Hematopoietic multipotent progenitor cell treated with erythropoietin and hydrocortisone succinate and interleukin-3 and kit ligand, for 4 days (in vitro differentiated cells): Measurements from ENCODE around the gene PGAP3.
"Not testable (repeated sequence)": the region's sequence is repeated elsewhere in the genome, so short reads cannot be mapped to it uniquely, and the experiment has no call there.

Experiments
- DNase-seq: peaks from one replicate; pipeline ENCODE4 v3.0.0-alpha.2; 2015

Gene PGAP3, protein sequence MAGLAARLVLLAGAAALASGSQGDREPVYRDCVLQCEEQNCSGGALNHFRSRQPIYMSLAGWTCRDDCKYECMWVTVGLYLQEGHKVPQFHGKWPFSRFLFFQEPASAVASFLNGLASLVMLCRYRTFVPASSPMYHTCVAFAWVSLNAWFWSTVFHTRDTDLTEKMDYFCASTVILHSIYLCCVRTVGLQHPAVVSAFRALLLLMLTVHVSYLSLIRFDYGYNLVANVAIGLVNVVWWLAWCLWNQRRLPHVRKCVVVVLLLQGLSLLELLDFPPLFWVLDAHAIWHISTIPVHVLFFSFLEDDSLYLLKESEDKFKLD

DNA sequence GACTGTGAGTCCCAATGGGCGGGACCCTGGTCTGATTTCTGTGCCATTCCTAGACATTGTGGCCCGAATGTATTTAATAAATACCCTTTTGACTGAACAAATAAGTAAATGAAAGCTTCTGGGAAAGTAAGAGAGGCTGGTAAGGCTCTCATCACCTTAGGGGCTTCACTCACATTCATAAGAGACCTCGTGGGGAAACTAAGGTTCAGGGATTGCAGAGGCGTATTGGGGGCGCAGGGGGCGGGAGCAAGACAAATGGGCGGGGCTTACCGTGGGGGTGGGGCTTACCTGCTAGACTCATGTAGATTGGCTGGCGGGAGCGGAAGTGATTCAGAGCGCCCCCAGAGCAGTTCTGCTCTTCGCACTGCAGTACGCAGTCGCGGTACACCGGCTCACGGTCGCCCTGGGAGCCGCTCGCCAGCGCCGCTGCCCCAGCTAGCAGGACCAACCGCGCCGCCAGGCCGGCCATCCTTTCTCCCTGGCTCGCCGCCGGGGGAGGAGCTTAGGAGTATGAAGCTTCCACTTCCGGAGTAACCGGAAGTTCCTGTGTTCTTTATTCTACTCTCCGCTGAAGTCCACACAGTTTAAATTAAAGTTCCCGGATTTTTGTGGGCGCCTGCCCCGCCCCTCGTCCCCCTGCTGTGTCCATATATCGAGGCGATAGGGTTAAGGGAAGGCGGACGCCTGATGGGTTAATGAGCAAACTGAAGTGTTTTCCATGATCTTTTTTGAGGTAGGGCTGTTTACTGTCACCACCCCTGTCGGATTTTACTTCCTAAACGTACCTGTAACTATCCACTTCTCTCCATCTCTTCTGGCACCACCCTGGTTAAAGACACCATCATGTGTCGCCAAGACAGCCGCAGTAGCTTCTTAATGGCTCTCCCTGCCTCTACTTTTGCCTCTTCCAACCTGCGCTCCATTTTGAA, at the start of gene PGAP3:
Gene PGAP3 (minus strand): TSS at position 512 of the 929 bp plus-strand sequence. CDS start 43 bp downstream, at position 469.
- DNase-seq: peak; percentile 97

DNA sequence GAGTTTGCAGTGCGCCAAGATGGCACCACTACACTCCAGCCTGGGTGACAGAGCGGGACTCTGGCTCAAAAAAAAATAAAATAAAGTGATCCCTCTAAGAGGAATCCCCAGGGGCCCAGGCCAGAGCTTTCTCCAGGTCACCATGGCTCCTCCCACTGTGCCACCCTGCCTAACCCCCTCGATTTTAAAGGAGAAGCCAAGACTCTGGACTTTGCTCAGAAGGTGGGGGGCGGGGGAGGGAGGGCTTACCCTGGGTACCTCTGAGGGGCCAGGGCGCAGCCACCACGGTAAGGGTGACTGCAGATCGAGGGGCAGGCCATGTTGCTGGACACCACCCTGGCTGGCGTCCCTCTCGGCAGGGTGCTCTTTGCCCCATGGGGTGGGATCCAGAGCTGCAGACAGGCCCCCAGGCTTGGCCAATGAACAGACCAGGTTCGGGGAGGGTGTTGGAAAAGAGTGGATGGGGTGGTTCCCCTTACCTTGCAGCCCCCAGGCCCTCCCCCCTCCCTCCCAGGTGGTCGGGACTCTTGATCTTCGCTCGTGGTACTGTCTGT, 49.4 kb upstream of the PGAP3 start:
- no peak for DNase-seq

GRCh38 chr17:39736319-39737165, 48.7 kb upstream of the PGAP3 start:
- no peak for DNase-seq

DNA sequence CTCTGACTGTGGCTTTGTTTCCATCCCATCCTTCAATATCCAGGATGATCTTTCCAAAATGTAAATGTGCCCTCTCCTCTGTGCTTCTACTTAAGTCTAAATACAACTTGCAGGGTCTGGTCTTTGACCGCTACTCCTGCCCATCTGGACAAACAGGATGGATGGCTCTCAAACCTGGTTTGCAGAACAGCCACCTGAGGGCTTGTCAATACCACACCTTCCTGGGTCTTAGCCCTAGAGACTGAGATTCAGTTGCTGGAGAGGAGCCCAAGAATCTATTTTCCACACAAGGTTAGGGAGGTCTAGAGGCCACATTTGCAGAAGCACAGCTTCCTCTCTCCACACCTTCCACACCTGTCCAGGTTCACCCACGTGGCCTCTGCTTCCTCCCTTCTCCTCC, 48.0 kb upstream of the PGAP3 start:
- no peak for DNase-seq

DNA sequence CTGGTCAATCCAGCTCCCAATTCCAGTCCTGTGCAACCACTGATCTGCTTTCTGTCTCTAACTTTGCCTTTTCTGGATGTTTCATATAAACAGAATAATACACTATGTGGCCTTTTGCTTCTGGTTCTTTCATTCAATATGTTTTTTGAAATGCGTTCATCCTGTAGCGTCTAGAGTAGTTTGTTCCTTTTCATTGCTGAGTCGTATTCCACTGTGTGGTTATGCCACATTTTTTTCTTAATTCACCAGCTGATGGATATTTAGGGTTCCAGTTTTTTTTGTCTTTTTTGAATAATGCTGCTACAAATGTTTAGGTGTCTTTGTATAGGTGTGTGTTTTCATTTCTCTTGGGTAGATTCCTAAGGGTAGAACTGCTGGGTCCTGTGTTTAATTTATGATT, 44.7 kb upstream of the PGAP3 start:
- DNase-seq: no peak

DNA sequence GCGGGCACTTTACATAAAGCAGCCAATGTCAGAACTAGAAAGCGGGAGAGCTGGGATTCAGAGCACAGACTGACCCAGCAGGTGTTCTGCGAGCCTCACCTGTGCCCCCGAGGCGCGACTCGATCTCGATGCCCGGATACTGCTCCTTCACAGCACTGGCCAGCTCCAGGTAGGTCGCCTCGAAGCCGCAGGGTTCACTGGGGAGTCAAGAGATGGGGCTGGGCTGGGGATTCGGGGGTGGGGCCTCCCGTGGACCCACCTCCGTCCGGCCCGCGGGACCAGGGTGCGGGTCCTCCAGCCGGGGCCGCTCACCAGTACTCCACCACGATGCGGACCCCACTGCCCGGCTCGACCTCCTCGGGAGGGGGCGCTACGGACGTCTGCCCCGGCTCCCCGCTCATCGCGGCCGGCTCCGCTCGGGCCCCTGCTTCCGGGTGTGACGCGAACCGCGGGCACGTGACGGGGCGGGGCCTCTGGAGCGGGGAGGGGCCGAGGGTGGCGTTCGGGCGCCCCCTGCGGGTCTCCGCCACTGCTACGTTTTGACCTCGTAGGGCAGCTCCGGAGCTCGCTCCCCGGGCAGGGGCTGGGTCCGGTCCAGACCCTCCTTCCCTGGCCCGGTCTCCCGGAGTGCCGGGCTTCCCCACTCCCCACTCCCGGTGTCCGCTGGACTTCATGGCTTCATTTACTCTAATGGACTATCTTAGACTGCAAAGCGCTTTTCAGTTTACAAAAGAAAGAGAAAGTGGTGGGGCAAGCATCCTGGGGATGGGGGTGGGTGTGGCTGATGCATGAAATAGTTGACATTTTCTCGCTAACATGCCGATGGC, 42.5 kb upstream of the PGAP3 start, which contains the start of gene MIEN1:
Gene MIEN1 (minus strand): TSS at position 438 of the 827 bp plus-strand sequence. CDS start 37 bp downstream, at position 401.
- DNase-seq: peak; percentile 93

DNA sequence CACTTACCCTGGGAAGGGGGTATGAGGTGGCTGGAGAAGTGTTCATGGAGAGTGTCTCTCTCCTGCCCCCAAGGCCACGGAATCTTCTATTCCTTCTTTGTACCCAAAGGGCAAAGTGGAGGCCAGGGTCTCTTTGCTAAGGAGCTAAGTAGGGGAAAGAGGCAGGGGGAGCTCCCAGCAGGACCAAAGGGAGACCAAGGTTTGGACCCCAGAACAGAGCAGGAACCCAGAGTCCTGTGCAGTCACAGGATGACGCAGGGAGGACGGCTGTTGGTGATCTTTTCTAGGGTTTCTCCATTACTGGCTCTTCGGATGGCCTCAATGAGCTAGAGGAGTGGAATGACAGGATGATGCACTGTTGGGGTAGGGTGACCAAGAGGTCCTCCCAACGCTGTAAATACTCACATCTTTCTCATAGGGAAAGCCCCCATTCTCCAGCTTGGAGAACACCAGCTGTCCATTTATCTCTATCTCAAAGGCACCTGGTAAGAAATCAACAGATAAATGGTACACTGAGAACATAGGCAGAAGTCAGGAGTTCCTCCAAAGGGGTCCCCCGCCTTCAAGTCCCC, 41.5 kb upstream of the PGAP3 start:
- DNase-seq: no peak

- DNase-seq: no peak
Observed at GRCh38 chr17:39727556-39727955, 39.7 kb upstream of the PGAP3 start.

DNA sequence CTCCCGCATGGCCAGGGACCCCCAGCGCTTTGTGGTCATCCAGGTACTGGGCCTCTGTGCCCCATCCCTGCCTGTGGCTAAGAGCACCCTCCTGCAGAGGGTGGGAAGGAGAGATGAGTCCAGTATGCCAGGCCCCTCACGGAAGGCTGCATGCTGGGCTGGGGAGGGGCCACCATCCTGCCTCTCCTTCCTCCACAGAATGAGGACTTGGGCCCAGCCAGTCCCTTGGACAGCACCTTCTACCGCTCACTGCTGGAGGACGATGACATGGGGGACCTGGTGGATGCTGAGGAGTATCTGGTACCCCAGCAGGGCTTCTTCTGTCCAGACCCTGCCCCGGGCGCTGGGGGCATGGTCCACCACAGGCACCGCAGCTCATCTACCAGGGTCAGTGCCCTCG, 38.8 kb upstream of the PGAP3 start:
- no peak for DNase-seq

DNA sequence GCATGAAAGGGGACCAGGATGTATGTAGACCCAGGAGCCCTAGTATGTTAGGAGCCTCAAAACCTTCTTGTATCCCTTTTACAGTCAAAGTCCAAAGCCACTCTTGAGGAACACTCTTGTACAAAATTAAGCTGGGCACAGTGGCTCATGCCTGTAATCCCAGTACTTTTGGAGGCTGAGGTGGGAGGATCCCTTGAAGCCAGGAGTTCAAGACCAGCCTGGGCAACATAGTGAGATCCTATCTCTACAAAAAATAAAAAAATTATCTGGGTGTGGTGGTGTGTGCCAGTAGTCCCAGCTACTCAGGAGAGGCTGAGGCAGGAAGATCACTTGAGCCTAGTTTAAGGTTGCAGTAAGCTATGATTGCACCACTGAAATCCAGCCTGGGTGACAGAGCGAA, 38.1 kb upstream of the PGAP3 start:
- DNase-seq: not testable (repeated sequence)

GRCh38 chr17:39724731-39725130, 36.9 kb upstream of the PGAP3 start:
- DNase-seq: no peak

- DNase-seq: peak; percentile 71
Observed at GRCh38 chr17:39722965-39723848, 35.4 kb upstream of the PGAP3 start.

- DNase-seq: no peak
Observed at GRCh38 chr17:39722104-39722503, 34.2 kb upstream of the PGAP3 start.

DNA sequence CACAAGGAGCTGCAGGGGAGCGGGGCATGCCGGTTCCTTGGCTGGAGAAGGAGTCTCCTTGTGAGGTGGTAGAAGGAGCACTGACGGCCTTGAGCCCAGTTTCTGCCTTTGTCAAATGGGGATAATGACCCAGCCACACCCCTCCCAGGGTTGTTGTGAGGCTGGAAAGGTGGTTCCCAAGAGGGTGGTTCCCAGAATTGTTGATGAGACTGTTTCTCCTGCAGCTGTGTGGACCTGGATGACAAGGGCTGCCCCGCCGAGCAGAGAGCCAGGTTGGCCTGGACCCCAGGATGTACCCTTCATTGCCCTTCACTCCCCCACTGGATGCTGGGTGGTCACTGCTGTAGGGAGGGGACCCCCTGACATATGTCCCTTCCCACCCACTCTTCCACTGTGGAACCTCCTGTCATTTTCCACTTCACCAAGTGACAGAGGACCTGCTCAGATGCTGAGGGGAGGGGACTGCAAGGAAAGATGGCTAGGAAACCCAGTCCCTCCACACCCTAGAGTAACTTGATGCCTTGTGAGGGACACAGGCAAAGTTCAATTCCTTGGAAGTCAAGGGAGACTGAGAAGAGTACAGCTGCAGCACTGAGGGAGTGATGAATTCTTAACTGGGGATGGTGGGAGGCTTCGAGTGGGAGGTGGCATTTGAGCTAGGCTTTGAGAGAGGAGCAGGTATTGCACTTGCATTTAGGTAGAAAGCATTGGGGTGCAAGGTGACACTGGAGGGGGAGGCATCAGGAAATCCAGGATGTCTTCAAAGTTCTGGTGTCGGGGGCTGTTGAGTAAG, 31.9 kb upstream of the PGAP3 start:
- no peak for DNase-seq

DNA sequence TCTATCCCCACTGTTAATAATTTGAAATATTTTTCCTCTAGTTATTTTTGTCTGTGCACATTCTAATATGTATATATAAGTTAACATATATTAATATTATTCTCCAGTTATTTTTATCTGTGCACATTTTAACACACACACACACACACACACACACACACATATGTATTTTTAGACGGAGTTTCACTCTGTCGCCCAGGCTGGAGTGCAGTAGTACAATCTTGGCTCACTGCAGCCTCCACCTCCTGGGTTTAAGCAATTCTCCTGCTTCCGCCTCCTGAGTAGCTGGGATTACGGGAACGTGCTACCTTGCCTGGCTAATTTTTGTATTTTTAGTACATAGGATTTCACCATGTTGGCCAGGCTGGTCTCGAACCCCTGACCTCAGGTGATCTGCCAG, 29.8 kb upstream of the PGAP3 start:
- DNase-seq: no peak

DNA sequence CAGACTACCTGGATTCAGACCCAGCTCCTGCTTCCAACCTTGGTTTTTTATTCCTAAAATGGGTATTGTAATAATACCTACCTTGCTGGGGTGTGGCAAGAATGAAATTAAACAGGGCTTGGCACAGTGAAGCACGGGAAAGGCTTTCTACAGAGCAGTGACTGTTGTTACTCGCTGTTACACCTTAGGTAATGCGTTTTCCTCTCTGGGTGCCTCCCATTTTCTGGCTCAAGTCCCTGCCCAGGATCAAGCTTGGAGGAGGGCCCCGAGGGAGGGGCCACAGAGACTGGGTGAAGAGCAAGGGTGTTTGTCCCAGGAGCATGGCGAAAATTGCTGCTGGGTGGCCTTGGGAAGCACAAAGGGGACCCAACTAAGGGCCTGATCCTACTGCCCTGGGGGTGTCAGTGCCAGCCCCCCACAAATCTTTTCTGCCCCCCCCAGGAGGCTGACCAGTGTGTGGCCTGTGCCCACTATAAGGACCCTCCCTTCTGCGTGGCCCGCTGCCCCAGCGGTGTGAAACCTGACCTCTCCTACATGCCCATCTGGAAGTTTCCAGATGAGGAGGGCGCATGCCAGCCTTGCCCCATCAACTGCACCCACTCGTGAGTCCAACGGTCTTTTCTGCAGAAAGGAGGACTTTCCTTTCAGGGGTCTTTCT, 29.2 kb upstream of the PGAP3 start:
- no peak for DNase-seq

DNA sequence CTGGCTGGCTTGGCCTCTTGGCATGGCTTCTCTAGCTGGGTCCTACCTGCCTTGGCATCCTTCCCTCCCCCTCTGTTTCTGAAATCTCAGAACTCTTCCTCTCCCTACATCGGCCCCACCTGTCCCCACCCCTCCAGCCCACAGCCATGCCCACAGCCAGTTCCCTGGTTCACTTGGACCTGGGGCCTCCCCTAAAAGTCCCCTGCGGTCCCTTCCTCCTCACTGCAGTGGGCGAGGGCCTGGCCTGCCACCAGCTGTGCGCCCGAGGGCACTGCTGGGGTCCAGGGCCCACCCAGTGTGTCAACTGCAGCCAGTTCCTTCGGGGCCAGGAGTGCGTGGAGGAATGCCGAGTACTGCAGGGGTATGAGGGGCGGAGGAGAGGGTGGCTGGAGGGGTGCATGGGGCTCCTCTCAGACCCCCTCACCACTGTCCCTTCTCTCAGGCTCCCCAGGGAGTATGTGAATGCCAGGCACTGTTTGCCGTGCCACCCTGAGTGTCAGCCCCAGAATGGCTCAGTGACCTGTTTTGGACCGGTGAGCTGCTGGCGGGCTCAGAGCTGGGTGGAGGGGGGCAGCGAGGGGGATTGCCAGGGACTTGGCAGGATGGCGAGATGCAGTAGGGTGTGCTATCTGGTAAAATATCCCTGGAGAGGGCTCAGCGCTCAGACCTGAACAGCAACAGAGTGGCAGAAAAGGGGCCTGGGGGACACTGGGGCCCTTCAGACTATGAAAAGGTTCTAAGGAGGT, 28.4 kb upstream of the PGAP3 start:
- DNase-seq: no peak
